GM12878 (cell line): ENCODE data around the gene PTPRD. TPM values are rescaled to one million over a fixed set of nuclear protein-coding genes. Genes with fewer than 3 reads are reported as not detected.
A peak's percentile ranks its signal among the peaks of the same experiment; 100 is the strongest.

Experiments used
- ATAC-seq: fragments of 200-7000 bp; cut with Tn5 transposase; 3 replicates; pipeline ENCODE4 v1.9.1; 2020; ENCODE audit warnings: mild to moderate bottlenecking, moderate library complexity
- BruUV-seq: library from RNA; stranded (reverse); fragments of 400-500 nt; replicated peaks from 2 replicates; lab custom pipeline; 2021; lab: Mats Ljungman, UMichigan
- CTCF ChIA-PET: fragments of 300-600 bp; sonication (Branson Sonifier 250); formaldehyde crosslinking; extraction: SDS; loops from one replicate; lab custom pipeline; 2021; ENCODE audit warnings: inconsistent platforms; lab: Yijun Ruan, JAX
- POLR2A ChIA-PET: fragments of 350-600 bp; formaldehyde crosslinking; extraction: SDS; loops from one replicate; lab custom pipeline; 2021; ENCODE audit warnings: inconsistent platforms; lab: Charles Lee
- RAD21 ChIA-PET: fragments of 300-600 bp; sonication (Branson Sonifier 250); formaldehyde crosslinking; loops from one replicate; lab custom pipeline; 2023; ENCODE audit warnings: antibody characterized with exemption; ENCODE audit not compliant: unreplicated experiment; lab: Charles Lee
- SMC1A ChIA-PET: fragments of 300-600 bp; sonication (Branson Sonifier 250); formaldehyde crosslinking; loops from one replicate; lab custom pipeline; 2023; ENCODE audit not compliant: unreplicated experiment, uncharacterized antibody; lab: Charles Lee
- DNase-seq: peaks from one replicate; pipeline ENCODE4 v3.0.0-alpha.2; 2011; ENCODE audit warnings: low read depth, low spot score
- FAIRE-seq: peaks from 3 replicates; lab custom pipeline; 2011; peaks lifted over from hg19 to GRCh38; lab: Jason Lieb, UNC
- H2AFZ ChIP-seq: 2 replicates; pipeline ENCODE4 v1.6.0; 2011; ENCODE audit warnings: low read depth, low read length, control low read depth; ENCODE audit not compliant: control insufficient read depth
- H3K27ac ChIP-seq: 2 replicates; pipeline ENCODE4 v1.5.1; 2011; ENCODE audit warnings: control low read depth; ENCODE audit not compliant: control insufficient read depth, insufficient read depth
- H3K27me3 ChIP-seq, 2 experiments: replicated peaks in 1 of 2; 2 replicates each; pipeline versions ENCODE4 v1.6.0 to v1.6.1; 2011; ENCODE audit warnings: low read length in 1 of 2; ENCODE audit not compliant: control insufficient read depth in 2 of 2, insufficient read depth in 2 of 2
- H3K36me3 ChIP-seq, 2 experiments: 2 replicates each; pipeline ENCODE4 v1.5.1; 2011; ENCODE audit warnings: low read length in 1 of 2; ENCODE audit not compliant: control insufficient read depth in 2 of 2, insufficient read depth in 2 of 2
- H3K4me1 ChIP-seq: 2 replicates; pipeline ENCODE4 v1.6.1; 2011; ENCODE audit warnings: mild to moderate bottlenecking, low read length, moderate library complexity, mixed read lengths; ENCODE audit not compliant: control insufficient read depth, insufficient read depth
- H3K4me2 ChIP-seq: 2 replicates; pipeline ENCODE4 v1.6.0; 2011; ENCODE audit warnings: control low read depth; ENCODE audit not compliant: control insufficient read depth, insufficient read depth
- H3K4me3 ChIP-seq: fragments of 200-600 bp; sonication (generic); 2 replicates; pipeline ENCODE4 v1.5.1; 2016
- H3K79me2 ChIP-seq: 2 replicates; pipeline ENCODE4 v1.6.0; 2011; ENCODE audit warnings: low read length; ENCODE audit not compliant: control insufficient read depth, insufficient read depth
- H3K9ac ChIP-seq: 2 replicates; pipeline ENCODE4 v1.8.0; 2011; ENCODE audit warnings: low read length, control low read depth, mixed read lengths; ENCODE audit not compliant: control insufficient read depth, insufficient read depth
- H3K9me3 ChIP-seq: replicated peaks from 3 replicates; pipeline ENCODE4 v1.5.1; 2011; ENCODE audit warnings: mild to moderate bottlenecking, low read length; ENCODE audit not compliant: control insufficient read depth, insufficient read depth
- H4K20me1 ChIP-seq: 2 replicates; pipeline ENCODE4 v1.6.0; 2011; ENCODE audit not compliant: control insufficient read depth, insufficient read depth
- ATF3 ChIP-seq: IDR thresholded peaks from 2 replicates; pipeline ENCODE4 v1.6.1; 2011; ENCODE audit warnings: low read depth, mild to moderate bottlenecking, low read length, moderate library complexity, borderline replicate concordance; ENCODE audit errors: extremely low read depth
- BHLHE40 ChIP-seq, 2 experiments: fragments of 450-650 bp in 1 of 2; IDR thresholded peaks; 2 replicates each; pipeline ENCODE4 v1.6.1; 2011 to 2017; ENCODE audit warnings: low read depth in 2 of 2, borderline replicate concordance in 1 of 2, improper control_type of control experiment in 1 of 2, low read length in 1 of 2, mild to moderate bottlenecking in 1 of 2
- CEBPZ ChIP-seq: fragments of 150-350 bp; IDR thresholded peaks from 2 replicates; pipeline ENCODE4 v1.6.1; 2016; ENCODE audit warnings: low read depth, low read length
- IRF4 ChIP-seq: IDR thresholded peaks from 2 replicates; pipeline ENCODE4 v1.6.1; 2011; ENCODE audit warnings: low read depth, low read length
- KLF5 ChIP-seq: fragments of 450-650 bp; IDR thresholded peaks from 2 replicates; pipeline ENCODE4 v1.6.1; 2014; ENCODE audit warnings: mild to moderate bottlenecking; ENCODE audit not compliant: partially characterized antibody
- MLLT1 ChIP-seq: fragments of 450-650 bp; IDR thresholded peaks from 2 replicates; pipeline ENCODE4 v1.6.1; 2016; ENCODE audit warnings: mild to moderate bottlenecking
- RAD51 ChIP-seq: fragments of 450-650 bp; IDR thresholded peaks from 2 replicates; pipeline ENCODE4 v1.6.1; 2016; ENCODE audit warnings: moderate library complexity, mild to moderate bottlenecking, inconsistent platforms
- RUNX3 ChIP-seq: IDR thresholded peaks from 2 replicates; pipeline ENCODE4 v1.6.1; 2012; ENCODE audit warnings: low read length, inconsistent platforms
- SIX5 ChIP-seq: IDR thresholded peaks from 2 replicates; pipeline ENCODE4 v1.6.1; 2011; ENCODE audit warnings: mild to moderate bottlenecking, low read depth, low read length, moderate library complexity; ENCODE audit not compliant: severe bottlenecking
- STAT1 ChIP-seq: fragments of 450-650 bp; conservative IDR thresholded peaks from 2 replicates; pipeline ENCODE4 v1.6.1; 2014; ENCODE audit warnings: antibody characterized with exemption, mild to moderate bottlenecking
- YBX1 ChIP-seq: fragments of 450-650 bp; IDR thresholded peaks from 2 replicates; pipeline ENCODE4 v1.6.1; 2016; ENCODE audit warnings: antibody characterized with exemption
- ZBED1 ChIP-seq: IDR thresholded peaks from 2 replicates; pipeline ENCODE4 v1.6.1; 2016; ENCODE audit warnings: borderline replicate concordance
- ZBTB33 ChIP-seq: fragments of 450-650 bp; IDR thresholded peaks from 2 replicates; pipeline ENCODE4 v1.6.1; 2017; ENCODE audit warnings: mild to moderate bottlenecking
- WGBS: methylation state at CpG from one replicate; pipeline ENCODE4 v1.1.6; 2016; ENCODE audit warnings: low lambda C conversion rate; ENCODE audit not compliant: insufficient replicate concordance, insufficient coverage; ENCODE audit errors: missing lambda C conversion rate; 5-methylcytosine and 5-hydroxymethylcytosine counted together
- in situ Hi-C: fragments of 300-500 bp; cut with MboI; formaldehyde crosslinking; loops from 9 replicates; pipeline ENCODE4 v1.14.3; 2018; ENCODE audit warnings: mixed read lengths
- intact Hi-C: fragments of 100-400 bp; cut with micrococcal nuclease; formaldehyde crosslinking; loops from one replicate; pipeline ENCODE4 v1.14.2; 2022; ENCODE audit not compliant: unreplicated experiment
- polyA plus RNA-seq, 11 experiments: library from polyadenylated mRNA; depleted of rRNA in 4 of 11; unstranded in 6 of 11; stranded (reverse) in 5 of 11; fragments of >200 nt; fragmentation: Nextera tagmentation in 4 of 11; fragmentation: Illumina TruSeq in 1 of 11; extraction: Ambion mirVana in 4 of 11; extraction: Trizol in 1 of 11; gene quantifications; 1 replicate in 1 of 11; 2 replicates in 10 of 11; pipeline versions ENCODE4 v1.2.1 to v1.2.3, GENCODE V29; 2011 to 2016; ENCODE audit warnings: inconsistent platforms in 2 of 11, missing spikeins in 2 of 11, low read depth in 1 of 11
- total RNA-seq, 4 experiments: library from RNA; depleted of rRNA in 3 of 4; stranded (reverse); fragments of >200 nt in 3 of 4; fragmentation: Illumina TruSeq in 1 of 4; extraction: Trizol in 1 of 4; gene quantifications; 2 replicates each; pipeline versions ENCODE4 v1.2.1 to v1.2.3, GENCODE V29; 2013 to 2021

PTPRD gene
- total and polyA plus RNA-seq, 10 of the 15 experiments (the other 5 are each of a cell fraction or from before 2014, with no cell fraction given): under 0.01 to 0.05 (median 0.01) TPM; not detected in 7

- no peaks in the 10 kb centered on the region for H3K36me3 ChIP-seq
- H4K20me1 ChIP-seq: no peaks in the 10 kb centered on the region
- H3K27ac ChIP-seq: no peak overlapping the region
- no peaks in the 10 kb centered on the region for H3K27me3 ChIP-seq
- no peaks in the 10 kb centered on the region for H3K9me3 ChIP-seq
- no peak overlapping the region for H3K9ac ChIP-seq
- RAD21 ChIA-PET: no interaction called here
- ATAC-seq: no peak
- H3K4me2 ChIP-seq: no peak overlapping the region
- BruUV-seq: no TSS peak
- no peaks in the 10 kb centered on the region for H3K79me2 ChIP-seq
- H3K4me3 ChIP-seq: no peak overlapping the region
- no peak for DNase-seq
- intact Hi-C loops (no loop called here), in situ Hi-C loops (no loop called here)
- no peak overlapping the region for H2AFZ ChIP-seq
- POLR2A ChIA-PET: no interaction called here
- CTCF ChIA-PET: interaction anchor here (1.7 kb wide), 1 partner anchor 9 kb away, joined by 7 read pairs; no protein-coding TSS in a partner anchor
- FAIRE-seq: peak; percentile 74
- SMC1A ChIA-PET: interaction anchor here (1.0 kb wide), 1 partner anchor 11 kb away, joined by 3 read pairs; no protein-coding TSS in a partner anchor
- H3K4me1 ChIP-seq: no peaks in the 10 kb centered on the region
- WGBS: 68% methylated on average over 8 of the region's 8 CpGs
- TF ChIP-seq SIX5: no peak
- TF ChIP-seq YBX1: no peak
- no peak for TF ChIP-seq RUNX3
- no peak for TF ChIP-seq STAT1
- TF ChIP-seq ZBTB33: no peak
- TF ChIP-seq BHLHE40 (IDR thresholded peaks at IDR 0.05; ENCODE audit: borderline replicate concordance in 1 of 2, low read depth in 2 of 2, low read length in 1 of 2): no peak
- TF ChIP-seq IRF4: no peak
- no peak for TF ChIP-seq KLF5
- no peak for TF ChIP-seq ATF3
- TF ChIP-seq RAD51: no peak
- TF ChIP-seq MLLT1: no peak
- TF ChIP-seq CEBPZ: no peak
- no peak for TF ChIP-seq ZBED1
Observed at GRCh38 chr9:8904771-8905515, 1707.9 kb downstream of the PTPRD start.
